Panc1 (cell line): ENCODE measurements around the gene MS4A1. TPM values are rescaled to one million over a fixed set of nuclear protein-coding genes. Genes with fewer than 3 reads are reported as not detected.

Experiments used
- ATAC-seq: fragments of 200-7000 bp; cut with Tn5 transposase; 2 replicates; pipeline ENCODE4 v1.9.1; 2020; ENCODE audit warnings: mild to moderate bottlenecking, moderate library complexity
- BruUV-seq: library from RNA; stranded (reverse); fragments of 400-500 nt; replicated peaks from 2 replicates; lab custom pipeline; 2021; lab: Mats Ljungman, UMichigan
- CTCF ChIA-PET: fragments of 300-600 bp; sonication (Branson Sonifier 250); formaldehyde crosslinking; loops from one replicate; lab custom pipeline; 2022; ENCODE audit warnings: antibody characterized with exemption; lab: Charles Lee
- POLR2A ChIA-PET: fragments of 300-600 bp; sonication (Branson Sonifier 250); formaldehyde crosslinking; loops from one replicate; lab custom pipeline; 2022; ENCODE audit warnings: antibody characterized with exemption; lab: Charles Lee
- DNase-seq: peaks from one replicate; pipeline ENCODE4 v3.0.0-alpha.2; 2010; ENCODE audit warnings: low read depth, low spot score
- H3K27ac ChIP-seq: 2 replicates; pipeline ENCODE4 v1.5.1; 2011; ENCODE audit warnings: mild to moderate bottlenecking, low read length, inconsistent platforms
- H3K27me3 ChIP-seq: fragments of 200-500 bp; sonication (Bioruptor generic); 2 replicates; pipeline ENCODE4 v1.6.0; 2014; ENCODE audit warnings: low read length, inconsistent platforms; ENCODE audit not compliant: control insufficient read depth, insufficient read depth
- H3K36me3 ChIP-seq: fragments of 200-500 bp; sonication (Bioruptor generic); 2 replicates; pipeline ENCODE4 v1.5.1; 2014; ENCODE audit warnings: inconsistent platforms, mild to moderate bottlenecking, low read length, moderate library complexity; ENCODE audit not compliant: control insufficient read depth, insufficient read depth
- H3K4me1 ChIP-seq: 2 replicates; pipeline ENCODE4 v1.5.1; 2011; ENCODE audit warnings: inconsistent platforms, mild to moderate bottlenecking, low read length, moderate library complexity; ENCODE audit not compliant: control insufficient read depth, insufficient read depth
- H3K4me3 ChIP-seq, 2 experiments: 2 replicates each; pipeline ENCODE4 v1.5.1; 2011 to 2012; ENCODE audit warnings: low read depth in 2 of 2, low read length in 2 of 2, mild to moderate bottlenecking in 2 of 2, inconsistent platforms in 1 of 2, moderate library complexity in 1 of 2
- H3K9me3 ChIP-seq: fragments of 200-500 bp; sonication (Bioruptor generic); 2 replicates; pipeline ENCODE4 v1.5.1; 2014; ENCODE audit warnings: low read depth, mild to moderate bottlenecking, inconsistent platforms, low read length, moderate library complexity; ENCODE audit not compliant: control insufficient read depth, insufficient read depth
- CTCF ChIP-seq: fragments of 450-650 bp; IDR thresholded peaks from 2 replicates; pipeline ENCODE4 v1.5.1; 2017; ENCODE audit warnings: mild to moderate bottlenecking
- POLR2AphosphoS5 ChIP-seq: IDR thresholded peaks from 2 replicates; pipeline ENCODE4 v1.6.1; 2012; ENCODE audit warnings: mild to moderate bottlenecking, low read depth, low read length, moderate library complexity
- REST ChIP-seq, 2 experiments: IDR thresholded peaks; 2 replicates each; pipeline ENCODE4 v1.6.1; 2011 to 2012; ENCODE audit warnings: low read depth in 2 of 2, control low read depth in 1 of 2, low read length in 1 of 2, mild to moderate bottlenecking in 1 of 2, moderate library complexity in 1 of 2; ENCODE audit not compliant: insufficient read depth in 1 of 2
- TCF7L2 ChIP-seq: IDR thresholded peaks from 2 replicates; pipeline ENCODE4 v1.6.1; 2011; ENCODE audit warnings: mild to moderate bottlenecking, low read depth, low read length, inconsistent platforms
- in situ Hi-C: cut with HindIII; loops from 2 replicates; pipeline ENCODE4 v1.10.0; 2016; ENCODE audit warnings: low sequenced_read_pairs, low pct_unique_long_range_greater_than_20kb
- intact Hi-C: fragments of 100-400 bp; cut with micrococcal nuclease; formaldehyde crosslinking; loops from one replicate; pipeline ENCODE4 v1.10.0; 2022; ENCODE audit not compliant: unreplicated experiment
- total RNA-seq: library from RNA; stranded (reverse); gene quantifications from one replicate; pipeline ENCODE4 v1.2.1, GENCODE V29; 2021; ENCODE audit not compliant: unreplicated experiment

Gene MS4A1
- total RNA-seq, 1 experiment from 2014 or later = 0.59 TPM

- POLR2A ChIA-PET = no interaction called here
- TF ChIP-seq CTCF = no peak
- TF ChIP-seq REST (IDR thresholded peaks at IDR 0.05; ENCODE audit: insufficient read depth in 1 of 2, low read depth in 2 of 2, low read length in 1 of 2) = no peak
- TF ChIP-seq TCF7L2 = no peak
- Histone ChIP-seq H3K4me1 (no peaks in the 10 kb centered on the region), H3K27ac (no peak overlapping the region), H3K27me3 (no peaks in the 10 kb centered on the region), H3K4me3 (no peak overlapping the region), H3K9me3 (no peaks in the 10 kb centered on the region), H3K36me3 (no peaks in the 10 kb centered on the region)
- in situ Hi-C loops = no loop called here
- no peak for ATAC-seq
- CTCF ChIA-PET = no interaction called here
- no peak for DNase-seq
- BruUV-seq = no TSS peak
- intact Hi-C loops = loop anchor here (10.0 kb wide), 1 partner anchor 132 kb away; no protein-coding TSS in a partner anchor
Measured at GRCh38 chr11:60482361-60482760, 26.7 kb downstream of the MS4A1 start.

- intact Hi-C loops (loop anchor here (10.0 kb wide), 1 partner anchor 129 kb away; no protein-coding TSS in a partner anchor), in situ Hi-C loops (no loop called here)
- H3K4me3 ChIP-seq = no peak overlapping the region
- BruUV-seq = no TSS peak
- ChIA-PET POLR2A (no interaction called here), CTCF (no interaction called here)
- H3K36me3 ChIP-seq = no peaks in the 10 kb centered on the region
- TF ChIP-seq POLR2AphosphoS5 (no peak), CTCF (peak; percentile 83)
- no peaks in the 10 kb centered on the region for H3K9me3 ChIP-seq
- ATAC-seq (peak; percentile 91), DNase-seq (peak; percentile 54)
- H3K27ac ChIP-seq = no peak overlapping the region
- H3K27me3 ChIP-seq = no peaks in the 10 kb centered on the region
- H3K4me1 ChIP-seq = no peaks in the 10 kb centered on the region
Measured at GRCh38 chr11:60485987-60486386, 30.3 kb downstream of the MS4A1 start.
